GM12892 (cell line): ENCODE data around the gene LEKR1.

Source experiments
- POLR2A ChIP-seq: IDR thresholded peaks from 2 replicates; pipeline ENCODE4 v1.6.1; 2011; ENCODE audit warnings: low read depth, low read length, control low read depth
- POLR2AphosphoS5 ChIP-seq: IDR thresholded peaks from 2 replicates; pipeline ENCODE4 v1.6.1; 2011; ENCODE audit warnings: low read depth, low read length, control low read depth
- TAF1 ChIP-seq: IDR thresholded peaks from 2 replicates; pipeline ENCODE4 v1.6.1; 2011; ENCODE audit warnings: low read depth, mild to moderate bottlenecking, control low read depth, low read length, borderline replicate concordance

DNA sequence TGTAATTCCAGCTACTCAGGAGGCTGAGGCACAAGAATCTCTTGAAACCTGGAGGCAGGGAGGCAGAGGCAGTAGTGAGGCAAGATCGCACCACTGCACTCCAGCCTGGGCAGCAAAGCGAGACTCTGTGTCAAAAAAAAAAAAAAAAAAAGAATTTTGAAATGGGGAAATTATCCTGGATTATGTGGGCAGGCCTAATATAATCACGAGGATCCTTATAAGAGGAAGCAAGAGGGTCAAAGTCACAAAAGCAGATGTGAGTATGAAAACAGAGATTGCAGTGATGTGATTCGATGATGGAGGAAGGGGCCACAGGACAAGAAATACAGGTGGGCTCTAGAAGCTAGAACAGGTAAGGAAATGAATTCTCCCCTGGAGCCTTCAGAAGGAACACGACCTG lies 159.6 kb downstream of the LEKR1 start:
- TF ChIP-seq POLR2AphosphoS5 (no peak), POLR2A (no peak), TAF1 (no peak)
